Stimulated activated naive B cell treated with anti-CD40 and anti-IgM and Interleukin-4, amounts not matched to agents 10 μg/mL and 1 μg/mL and 100 μg/mL, for 72 hours (primary cell): ENCODE data around the gene MROH8.
A peak's percentile ranks its signal among the peaks of the same experiment; 100 is the strongest.
"Not testable (repeated sequence)": the region's sequence is repeated elsewhere in the genome, so short reads cannot be mapped to it uniquely, and the experiment has no call there.

Experiments
- ATAC-seq, 2 donors: fragments of 150-1000 bp; cut with Tn5 transposase; replicated peaks; 2 replicates each; pipeline ENCODE4 v1.10.0; 2021; ENCODE audit warnings: moderate library complexity in 1 of 2
- DNase-seq: peaks from one replicate; pipeline ENCODE4 v3.0.0; 2021
- H3K27ac Mint-ChIP-seq: one replicate; pipeline ENCODE4 v1.8.0; 2022; ENCODE audit warnings: mild to moderate bottlenecking, mixed read lengths
- H3K27me3 Mint-ChIP-seq, 2 donors: one replicate each; pipeline ENCODE4 v1.8.0; 2022; ENCODE audit warnings: mixed read lengths in 2 of 2
- H3K36me3 Mint-ChIP-seq, 2 donors: one replicate each; pipeline ENCODE4 v1.8.0; 2022; ENCODE audit warnings: mixed read lengths in 2 of 2, mild to moderate bottlenecking in 1 of 2
- H3K4me1 Mint-ChIP-seq, 2 donors: one replicate each; pipeline ENCODE4 v1.8.0; 2022; ENCODE audit warnings: mixed read lengths in 2 of 2, mild to moderate bottlenecking in 1 of 2
- H3K4me3 Mint-ChIP-seq, 2 donors: one replicate each; pipeline ENCODE4 v1.8.0; 2022; ENCODE audit warnings: mild to moderate bottlenecking in 2 of 2, mixed read lengths in 2 of 2, moderate library complexity in 1 of 2
- H3K9me3 Mint-ChIP-seq, 2 donors: one replicate each; pipeline ENCODE4 v1.8.0; 2022; ENCODE audit warnings: mixed read lengths in 2 of 2, mild to moderate bottlenecking in 1 of 2

The MROH8 gene

GRCh38 chr20:37072293-37073196 lies 106.8 kb downstream of the MROH8 start:
- peaks cover 2 to 13% of the 10 kb centered on the region in 2 donors for H3K4me1 Mint-ChIP-seq
- H3K27ac Mint-ChIP-seq: no peak overlapping the region
- no peaks in the 10 kb centered on the region for H3K27me3 Mint-ChIP-seq
- H3K36me3 Mint-ChIP-seq: peaks cover 18 to 19% of the 10 kb centered on the region in 2 donors
- no peak overlapping the region for H3K4me3 Mint-ChIP-seq
- ATAC-seq (no peak), DNase-seq (no peak)
- H3K9me3 Mint-ChIP-seq: no peaks in the 10 kb centered on the region

- Mint-ChIP-seq H3K36me3 (peaks cover 21 to 22% of the 10 kb centered on the region in 2 donors), H3K27ac (peak overlapping the region; percentile 77), H3K4me3 (no peak overlapping the region), H3K9me3 (no peaks in the 10 kb centered on the region), H3K27me3 (no peaks in the 10 kb centered on the region), H3K4me1 (peaks cover 2 to 13% of the 10 kb centered on the region in 2 donors)
- DNase-seq (no peak), ATAC-seq (no peak)
Observed at GRCh38 chr20:37071481-37071911, 107.9 kb downstream of the MROH8 start.

GRCh38 chr20:37069563-37069962 lies 109.8 kb downstream of the MROH8 start:
- not testable (repeated sequence) for DNase-seq, H3K4me3 Mint-ChIP-seq, ATAC-seq, H3K27ac Mint-ChIP-seq, H3K27me3 Mint-ChIP-seq, H3K9me3 Mint-ChIP-seq
- Mint-ChIP-seq H3K36me3 (peaks cover 22 to 24% of the 10 kb centered on the region in 2 donors), H3K4me1 (peaks cover 2 to 13% of the 10 kb centered on the region in 2 donors)

DNA sequence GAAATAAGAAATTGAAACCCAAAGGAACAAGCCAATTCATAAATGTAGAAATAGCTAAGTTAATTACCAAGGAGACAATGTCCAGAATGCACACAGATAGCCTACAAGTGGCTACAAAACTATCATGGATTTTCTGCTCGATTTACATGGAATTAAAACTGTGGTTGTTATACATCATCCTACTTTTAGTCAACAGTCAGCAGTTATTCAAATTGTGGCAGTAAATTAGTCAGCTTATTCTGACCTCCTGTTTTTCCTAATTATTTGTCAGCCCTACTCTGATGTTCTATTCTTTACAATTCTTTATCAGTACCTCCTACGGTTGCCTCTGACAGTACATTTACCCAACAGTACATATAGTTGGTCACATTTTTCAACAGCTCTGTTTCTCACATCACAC lies 113.2 kb downstream of the MROH8 start:
- Mint-ChIP-seq H3K4me3 (no peak overlapping the region), H3K9me3 (no peaks in the 10 kb centered on the region), H3K36me3 (peaks cover 20 to 25% of the 10 kb centered on the region in 2 donors), H3K27ac (no peak overlapping the region), H3K27me3 (no peaks in the 10 kb centered on the region), H3K4me1 (no peaks in the 10 kb centered on the region)
- no peak for ATAC-seq
- no peak for DNase-seq

DNA sequence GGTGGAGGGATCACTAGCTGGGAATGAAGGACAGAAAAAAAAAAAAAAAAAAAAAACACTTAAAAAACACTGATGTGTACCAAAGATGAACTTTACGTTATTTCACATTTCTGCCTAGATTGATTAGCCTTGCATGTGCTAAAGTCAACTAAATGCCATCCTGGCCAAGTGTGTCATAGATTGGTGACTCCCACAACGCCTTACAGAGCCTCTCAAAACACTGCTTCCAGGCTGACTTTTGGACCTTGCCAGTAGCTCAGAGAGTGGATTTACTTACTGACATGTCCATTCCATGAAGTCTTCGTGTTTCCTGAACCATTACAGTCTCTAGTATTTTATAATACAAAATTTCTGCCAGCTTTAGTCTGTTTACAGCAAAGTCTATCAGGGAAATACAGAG lies 124.1 kb downstream of the MROH8 start:
- Mint-ChIP-seq H3K9me3 (no peaks in the 10 kb centered on the region), H3K27ac (no peak overlapping the region), H3K4me3 (no peak overlapping the region), H3K4me1 (peaks cover 0 to 6% of the 10 kb centered on the region in 2 donors), H3K36me3 (peaks cover 59 to 75% of the 10 kb centered on the region in 2 donors), H3K27me3 (no peaks in the 10 kb centered on the region)
- ATAC-seq (no peak), DNase-seq (no peak)

DNA sequence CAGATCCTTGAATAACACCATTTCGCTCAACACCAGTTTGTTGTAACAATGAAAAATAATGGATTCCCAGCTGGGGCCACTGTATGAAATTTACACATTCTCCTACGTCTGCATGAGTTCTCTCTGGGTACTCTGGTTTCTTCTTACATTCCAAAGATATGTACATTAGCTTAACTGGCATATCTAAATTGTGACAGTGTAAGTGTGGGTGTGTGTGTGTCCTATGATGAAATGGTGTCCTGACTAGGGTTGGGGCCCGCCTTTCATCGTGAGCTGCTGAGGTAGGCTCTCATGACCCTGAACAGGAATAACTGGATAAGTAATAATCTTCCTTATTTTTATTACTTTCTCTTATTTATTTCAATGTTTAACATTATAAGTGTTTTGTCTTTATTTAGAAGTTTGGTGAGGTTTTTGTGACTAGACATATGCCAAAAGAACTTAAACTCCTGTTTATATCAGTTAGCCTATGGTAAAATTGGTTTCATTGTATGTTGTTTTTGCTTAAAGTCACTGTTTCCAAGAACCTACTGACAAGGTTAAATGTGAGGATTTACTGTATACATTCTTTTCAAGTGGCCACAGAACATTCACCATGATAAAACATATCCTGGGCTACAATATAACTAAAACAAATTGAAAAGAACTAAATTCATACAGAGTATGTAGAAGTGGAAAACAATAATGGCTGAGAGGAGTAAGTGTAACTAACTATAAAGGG lies 126.0 kb downstream of the MROH8 start:
- ATAC-seq: no peak
- no peaks in the 10 kb centered on the region for H3K27me3 Mint-ChIP-seq
- no peak for DNase-seq
- peaks cover 62 to 78% of the 10 kb centered on the region in 2 donors for H3K36me3 Mint-ChIP-seq
- H3K4me1 Mint-ChIP-seq: peaks cover 0 to 7% of the 10 kb centered on the region in 2 donors
- H3K4me3 Mint-ChIP-seq: no peak overlapping the region
- no peaks in the 10 kb centered on the region for H3K9me3 Mint-ChIP-seq
- peak overlapping the region; percentile 14 for H3K27ac Mint-ChIP-seq
